ENCODE measurements around the gene SLC2A3. TPM values are rescaled to one million over a fixed set of nuclear protein-coding genes. Genes with fewer than 3 reads are reported as not detected.
A peak's percentile ranks its signal among the peaks of the same experiment; 100 is the strongest.

SLC2A3 gene
- polyA plus RNA-seq, 2 of the 4 experiments (the other 2 are of a cell fraction), result 13.3 to 52.4 TPM

DNA sequence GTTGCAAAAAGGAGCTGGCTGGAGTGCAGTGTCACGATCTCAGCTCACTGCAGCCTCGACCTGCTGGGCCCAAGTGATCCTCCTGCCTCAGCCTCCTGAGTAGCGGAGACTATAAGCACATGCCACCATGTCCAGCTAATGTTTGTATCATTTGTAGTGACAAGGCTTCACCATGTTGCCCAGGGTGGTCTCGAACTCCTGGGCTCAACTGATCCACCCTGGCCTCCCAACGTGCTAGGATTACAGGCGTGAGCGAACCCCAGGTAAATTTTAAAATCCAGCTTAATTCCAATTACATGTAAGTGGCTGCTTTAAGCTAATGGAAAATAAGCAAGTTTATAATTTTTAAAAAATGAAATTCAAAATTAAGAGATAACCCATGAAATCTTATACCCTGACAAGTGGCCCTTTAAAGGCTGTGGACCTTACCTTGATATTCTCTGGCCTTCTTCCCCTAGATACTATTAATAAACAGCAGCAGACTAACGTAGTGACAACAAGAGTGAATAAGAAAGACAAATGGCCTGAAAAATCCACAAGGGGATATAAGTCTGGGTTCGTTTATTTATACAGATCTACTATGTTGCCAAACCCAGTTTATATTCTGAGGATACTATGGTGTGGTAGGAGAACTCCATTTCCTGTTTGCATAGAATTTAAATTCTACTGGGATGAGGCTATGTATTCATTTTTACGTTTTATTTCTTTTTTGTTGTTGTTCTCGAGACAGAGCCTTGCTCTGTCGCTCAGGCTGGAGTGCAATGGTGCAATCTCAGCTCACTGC lies 25.6 kb upstream of the SLC2A3 start (continued):
- TF ChIP-seq TFCP2L1 (CRISPR knock-in tag; IDR thresholded peaks at IDR 0.05), result no peak
- no peak for TF ChIP-seq PBX3 (IDR thresholded peaks at IDR 0.05)
- no peak for TF ChIP-seq ZFP36 (IDR thresholded peaks at IDR 0.05; ENCODE audit: borderline replicate concordance, partially characterized antibody)
- TF ChIP-seq, protein P1, sequence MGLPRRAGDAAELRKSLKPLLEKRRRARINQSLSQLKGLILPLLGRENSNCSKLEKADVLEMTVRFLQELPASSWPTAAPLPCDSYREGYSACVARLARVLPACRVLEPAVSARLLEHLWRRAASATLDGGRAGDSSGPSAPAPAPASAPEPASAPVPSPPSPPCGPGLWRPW (IDR thresholded peaks at IDR 0.05), result no peak

DNA sequence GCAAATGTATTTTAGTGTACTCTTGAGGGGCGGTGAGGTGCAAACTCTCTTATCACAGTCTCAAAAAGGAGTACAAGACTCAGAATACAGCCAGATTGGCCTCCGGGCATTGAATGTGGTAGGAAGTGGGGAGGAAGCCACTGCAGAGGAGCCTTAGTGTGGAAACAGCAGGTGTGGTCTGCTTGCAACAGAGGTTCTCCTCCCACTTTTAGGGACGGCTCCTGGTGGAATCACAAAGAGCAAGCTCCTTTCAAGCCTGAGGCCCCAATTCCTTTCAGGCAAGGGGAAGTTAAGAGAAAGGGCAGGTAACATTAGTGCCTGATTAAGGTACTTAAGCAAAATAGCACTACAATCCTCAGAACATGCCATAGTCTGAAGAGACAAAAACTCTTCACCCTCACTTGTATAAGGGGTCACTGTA lies 23.7 kb upstream of the SLC2A3 start:
- FAIRE-seq (no peak), ATAC-seq (peak in 1 of 2 experiments; percentile 9; a peak in 1 of 6 replicates), DNase-seq (ENCODE audit: low read depth in 1 of 2, low spot score in 1 of 2) (no peak)
- Histone ChIP-seq H3K9me3 (no peaks in the 10 kb centered on the region), H3K4me1 (peaks cover 20% of the 10 kb centered on the region), H3K4me2 (peak overlapping the region; percentile 77), H3K4me3 (no peak overlapping the region; the same call in 2 of the 3 replicates), H3K27ac (peak overlapping the region; percentile 71 to 81; a peak in 5 of 6 replicates)
- 66% methylated on average over 3 of the region's 3 CpGs for WGBS (ENCODE audit: missing lambda C conversion rate)
- ChIA-PET POLR2A (interaction anchor here (1.3 to 2.5 kb wide), 3 partner anchors 11 to 26 kb away, joined by 12 to 127 read pairs (median 15); partner anchors contain the start of gene SLC2A3), CTCF (interaction anchor here (0.9 to 6.4 kb wide), 10 partner anchors 13 to 153 kb away, joined by 3 to 66 read pairs (median 4); partner anchors contain the start of gene SLC2A3)
- TF ChIP-seq MYC (IDR thresholded peaks at IDR 0.05; ENCODE audit: borderline replicate concordance, low read length) (no peak), NPAS2 (CRISPR knock-in tag; IDR thresholded peaks at IDR 0.05; ENCODE audit: borderline replicate concordance) (no peak), JUN (IDR thresholded peaks at IDR 0.05) (no peak), HOXB13 (CRISPR knock-in tag; IDR thresholded peaks at IDR 0.05; ENCODE audit: low read depth) (no peak), PBX3 (IDR thresholded peaks at IDR 0.05) (no peak), FOSB (CRISPR knock-in tag; IDR thresholded peaks at IDR 0.05) (no peak), NR3C1 (IDR thresholded peaks at IDR 0.05) (no peak), ESRRA (IDR thresholded peaks at IDR 0.05; ENCODE audit: borderline replicate concordance, low read length) (no peak), MAFK (IDR thresholded peaks at IDR 0.05; ENCODE audit: partially characterized antibody) (no peak), TP53 (CRISPR knock-in tag; IDR thresholded peaks at IDR 0.05) (no peak), POLR2A (IDR thresholded peaks at IDR 0.05; ENCODE audit: low read length) (no peak), MAZ (IDR thresholded peaks at IDR 0.05; ENCODE audit: borderline replicate concordance, low read depth, low read length) (no peak), HDAC2 (IDR thresholded peaks at IDR 0.05) (no peak), FOSL2 (IDR thresholded peaks at IDR 0.05) (no peak), FOSL2 (CRISPR knock-in tag; IDR thresholded peaks at IDR 0.05) (no peak), TFCP2L1 (CRISPR knock-in tag; IDR thresholded peaks at IDR 0.05) (no peak), FOXS1 (CRISPR knock-in tag; IDR thresholded peaks at IDR 0.05) (no peak), ZC3H11A (IDR thresholded peaks at IDR 0.05) (no peak), JUNB (IDR thresholded peaks at IDR 0.05) (no peak)
- TF ChIP-seq, protein P2, sequence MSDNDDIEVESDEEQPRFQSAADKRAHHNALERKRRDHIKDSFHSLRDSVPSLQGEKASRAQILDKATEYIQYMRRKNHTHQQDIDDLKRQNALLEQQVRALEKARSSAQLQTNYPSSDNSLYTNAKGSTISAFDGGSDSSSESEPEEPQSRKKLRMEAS (IDR thresholded peaks at IDR 0.05), result no peak
- TF ChIP-seq, protein P3, sequence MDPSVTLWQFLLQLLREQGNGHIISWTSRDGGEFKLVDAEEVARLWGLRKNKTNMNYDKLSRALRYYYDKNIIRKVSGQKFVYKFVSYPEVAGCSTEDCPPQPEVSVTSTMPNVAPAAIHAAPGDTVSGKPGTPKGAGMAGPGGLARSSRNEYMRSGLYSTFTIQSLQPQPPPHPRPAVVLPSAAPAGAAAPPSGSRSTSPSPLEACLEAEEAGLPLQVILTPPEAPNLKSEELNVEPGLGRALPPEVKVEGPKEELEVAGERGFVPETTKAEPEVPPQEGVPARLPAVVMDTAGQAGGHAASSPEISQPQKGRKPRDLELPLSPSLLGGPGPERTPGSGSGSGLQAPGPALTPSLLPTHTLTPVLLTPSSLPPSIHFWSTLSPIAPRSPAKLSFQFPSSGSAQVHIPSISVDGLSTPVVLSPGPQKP (IDR thresholded peaks at IDR 0.05; ENCODE audit: low read depth, low read length), result no peak
